Suprapubic skin (tissue), 4 donors: ENCODE measurements around the gene CDHR3.

Experiments used
- POLR2A ChIP-seq, 2 donors: fragments of 450-650 bp; IDR thresholded peaks; one replicate each; pipeline ENCODE4 v1.6.1; 2017; ENCODE audit warnings: antibody characterized with exemption in 2 of 2, mild to moderate bottlenecking in 2 of 2, moderate library complexity in 2 of 2
- POLR2AphosphoS5 ChIP-seq, 3 donors: sonication (generic); formaldehyde crosslinking; IDR thresholded peaks; one replicate each; pipeline ENCODE4 v1.6.1; 2017; ENCODE audit warnings: antibody characterized with exemption in 3 of 3
- TF ChIP-seq, protein P1 (sequence below), 2 donors: fragments of 200-600 bp in 1 of 2; fragments of 450-650 bp in 1 of 2; sonication (generic) in 1 of 2; IDR thresholded peaks; one replicate each; pipeline ENCODE4 v1.5.1; 2016 to 2019; ENCODE audit warnings: antibody characterized with exemption in 2 of 2, mild to moderate bottlenecking in 1 of 2, moderate library complexity in 1 of 2

GRCh38 chr7:105926131-105926530 lies 36.9 kb upstream of the CDHR3 start:
- TF ChIP-seq POLR2A (IDR thresholded peaks at IDR 0.05) (no peak), POLR2AphosphoS5 (IDR thresholded peaks at IDR 0.05) (no peak)
- TF ChIP-seq, protein P1, sequence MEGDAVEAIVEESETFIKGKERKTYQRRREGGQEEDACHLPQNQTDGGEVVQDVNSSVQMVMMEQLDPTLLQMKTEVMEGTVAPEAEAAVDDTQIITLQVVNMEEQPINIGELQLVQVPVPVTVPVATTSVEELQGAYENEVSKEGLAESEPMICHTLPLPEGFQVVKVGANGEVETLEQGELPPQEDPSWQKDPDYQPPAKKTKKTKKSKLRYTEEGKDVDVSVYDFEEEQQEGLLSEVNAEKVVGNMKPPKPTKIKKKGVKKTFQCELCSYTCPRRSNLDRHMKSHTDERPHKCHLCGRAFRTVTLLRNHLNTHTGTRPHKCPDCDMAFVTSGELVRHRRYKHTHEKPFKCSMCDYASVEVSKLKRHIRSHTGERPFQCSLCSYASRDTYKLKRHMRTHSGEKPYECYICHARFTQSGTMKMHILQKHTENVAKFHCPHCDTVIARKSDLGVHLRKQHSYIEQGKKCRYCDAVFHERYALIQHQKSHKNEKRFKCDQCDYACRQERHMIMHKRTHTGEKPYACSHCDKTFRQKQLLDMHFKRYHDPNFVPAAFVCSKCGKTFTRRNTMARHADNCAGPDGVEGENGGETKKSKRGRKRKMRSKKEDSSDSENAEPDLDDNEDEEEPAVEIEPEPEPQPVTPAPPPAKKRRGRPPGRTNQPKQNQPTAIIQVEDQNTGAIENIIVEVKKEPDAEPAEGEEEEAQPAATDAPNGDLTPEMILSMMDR (IDR thresholded peaks at IDR 0.05) = no peak
